Parathyroid adenoma (tissue), 2 donors: ENCODE results near the gene CRYBA2.

ENCODE experiments used
- H2AFZ ChIP-seq: fragments of 300-600 bp; sonication (generic); one replicate; pipeline ENCODE4 v1.7.0; 2017; ENCODE audit warnings: antibody characterized with exemption, mild to moderate bottlenecking
- H3K27ac ChIP-seq: fragments of 300-600 bp; sonication (generic); one replicate; pipeline ENCODE4 v1.7.0; 2017
- H3K27me3 ChIP-seq: fragments of 300-600 bp; sonication (generic); one replicate; pipeline ENCODE4 v1.7.0; 2017; ENCODE audit warnings: low read length; ENCODE audit not compliant: control insufficient read depth, insufficient read depth
- H3K36me3 ChIP-seq: fragments of 300-600 bp; sonication (generic); one replicate; pipeline ENCODE4 v1.7.0; 2017; ENCODE audit warnings: low read length; ENCODE audit not compliant: control insufficient read depth, insufficient read depth
- H3K4me1 ChIP-seq: fragments of 300-600 bp; sonication (generic); one replicate; pipeline ENCODE4 v1.7.0; 2017; ENCODE audit warnings: control low read depth
- H3K4me2 ChIP-seq: fragments of 300-600 bp; sonication (generic); one replicate; pipeline ENCODE4 v1.7.0; 2017; ENCODE audit warnings: low read length
- H3K4me3 ChIP-seq: fragments of 300-600 bp; sonication (generic); one replicate; pipeline ENCODE4 v1.7.0; 2017; ENCODE audit warnings: low read depth, low read length
- H3K79me2 ChIP-seq: fragments of 300-600 bp; sonication (generic); one replicate; pipeline ENCODE4 v1.7.0; 2017; ENCODE audit warnings: control low read depth
- H3K9ac ChIP-seq: fragments of 300-600 bp; sonication (generic); one replicate; pipeline ENCODE4 v1.7.0; 2017; ENCODE audit warnings: mild to moderate bottlenecking
- H3K9me3 ChIP-seq: fragments of 300-600 bp; sonication (generic); one replicate; pipeline ENCODE4 v1.7.0; 2017; ENCODE audit warnings: low read length; ENCODE audit not compliant: control insufficient read depth
- CTCF ChIP-seq: fragments of 300-600 bp; sonication (generic); IDR thresholded peaks from one replicate; pipeline ENCODE4 v1.7.0; 2017; ENCODE audit warnings: antibody characterized with exemption, mild to moderate bottlenecking
- donor health status: primary hyperparathyroidism.

CRYBA2 gene

GRCh38 chr2:219038600-219038999 is 45.4 kb upstream of the CRYBA2 start:
- H3K9ac ChIP-seq, result no peak overlapping the region
- H3K4me1 ChIP-seq, result no peaks in the 10 kb centered on the region
- no peak for TF ChIP-seq CTCF
- H2AFZ ChIP-seq, result no peak overlapping the region
- no peaks in the 10 kb centered on the region for H3K27me3 ChIP-seq
- no peaks in the 10 kb centered on the region for H3K9me3 ChIP-seq
- H3K27ac ChIP-seq, result no peak overlapping the region
- H3K79me2 ChIP-seq, result no peaks in the 10 kb centered on the region
- H3K4me2 ChIP-seq, result no peak overlapping the region
- H3K4me3 ChIP-seq, result no peak overlapping the region
- H3K36me3 ChIP-seq, result no peaks in the 10 kb centered on the region

- no peak overlapping the region for H3K4me3 ChIP-seq
- no peak overlapping the region for H3K4me2 ChIP-seq
- no peaks in the 10 kb centered on the region for H3K27me3 ChIP-seq
- no peaks in the 10 kb centered on the region for H3K79me2 ChIP-seq
- no peaks in the 10 kb centered on the region for H3K4me1 ChIP-seq
- H3K36me3 ChIP-seq, result no peaks in the 10 kb centered on the region
- no peak for TF ChIP-seq CTCF
- H2AFZ ChIP-seq, result no peak overlapping the region
- no peak overlapping the region for H3K9ac ChIP-seq
- no peaks in the 10 kb centered on the region for H3K9me3 ChIP-seq
- no peak overlapping the region for H3K27ac ChIP-seq
These were observed 44.7 kb upstream of the CRYBA2 start for GRCh38 chr2:219037783-219038499.

GRCh38 chr2:219035942-219036341 is 42.7 kb upstream of the CRYBA2 start:
- no peaks in the 10 kb centered on the region for H3K36me3 ChIP-seq
- TF ChIP-seq CTCF, result no peak
- H3K27ac ChIP-seq, result no peak overlapping the region
- no peaks in the 10 kb centered on the region for H3K4me1 ChIP-seq
- no peaks in the 10 kb centered on the region for H3K79me2 ChIP-seq
- no peaks in the 10 kb centered on the region for H3K9me3 ChIP-seq
- no peak overlapping the region for H3K4me3 ChIP-seq
- H3K4me2 ChIP-seq, result no peak overlapping the region
- no peaks in the 10 kb centered on the region for H3K27me3 ChIP-seq
- no peak overlapping the region for H2AFZ ChIP-seq
- H3K9ac ChIP-seq, result no peak overlapping the region

- H2AFZ ChIP-seq, result no peak overlapping the region
- H3K27me3 ChIP-seq, result no peaks in the 10 kb centered on the region
- H3K4me1 ChIP-seq, result peaks cover 3% of the 10 kb centered on the region
- no peak overlapping the region for H3K9ac ChIP-seq
- no peaks in the 10 kb centered on the region for H3K79me2 ChIP-seq
- no peaks in the 10 kb centered on the region for H3K9me3 ChIP-seq
- no peak overlapping the region for H3K4me3 ChIP-seq
- H3K4me2 ChIP-seq, result no peak overlapping the region
- no peak for TF ChIP-seq CTCF
- H3K36me3 ChIP-seq, result no peaks in the 10 kb centered on the region
- no peak overlapping the region for H3K27ac ChIP-seq
These were observed 41.6 kb upstream of the CRYBA2 start for GRCh38 chr2:219034823-219035222.

- H3K4me1 ChIP-seq, result peaks cover 3% of the 10 kb centered on the region
- H3K36me3 ChIP-seq, result no peaks in the 10 kb centered on the region
- no peaks in the 10 kb centered on the region for H3K79me2 ChIP-seq
- H3K27ac ChIP-seq, result no peak overlapping the region
- no peak overlapping the region for H3K4me3 ChIP-seq
- no peak overlapping the region for H3K9ac ChIP-seq
- no peaks in the 10 kb centered on the region for H3K27me3 ChIP-seq
- H3K9me3 ChIP-seq, result no peaks in the 10 kb centered on the region
- TF ChIP-seq CTCF, result no peak
- H2AFZ ChIP-seq, result no peak overlapping the region
- no peak overlapping the region for H3K4me2 ChIP-seq
These were observed 39.0 kb upstream of the CRYBA2 start for GRCh38 chr2:219032051-219032745.
